Nephron progenitor cell (in vitro differentiated cells): ENCODE data around the gene TAP1.

Experiments
- DNase-seq: peaks from one replicate; pipeline ENCODE4 v3.0.0; 2021
- H3K27ac Mint-ChIP-seq: 2 replicates; pipeline ENCODE4 v1.8.0; 2021; ENCODE audit warnings: mild to moderate bottlenecking, moderate library complexity, mixed read lengths
- H3K27me3 Mint-ChIP-seq: 2 replicates; pipeline ENCODE4 v1.8.0; 2021; ENCODE audit warnings: mild to moderate bottlenecking, low read depth, mixed read lengths; ENCODE audit not compliant: poor library complexity
- H3K36me3 Mint-ChIP-seq: 2 replicates; pipeline ENCODE4 v1.8.0; 2021; ENCODE audit warnings: low read depth, mixed read lengths
- H3K4me1 Mint-ChIP-seq: 2 replicates; pipeline ENCODE4 v1.8.0; 2021; ENCODE audit warnings: mixed read lengths
- H3K4me3 Mint-ChIP-seq: 2 replicates; pipeline ENCODE4 v1.8.0; 2021; ENCODE audit warnings: mild to moderate bottlenecking, moderate library complexity, mixed read lengths
- H3K9me3 Mint-ChIP-seq: 2 replicates; pipeline ENCODE4 v1.8.0; 2021; ENCODE audit warnings: mild to moderate bottlenecking, moderate library complexity, mixed read lengths
- TF ChIP-seq, protein P1 (sequence below): fragments of 200-600 bp; sonication (generic); IDR thresholded peaks from 2 replicates; pipeline ENCODE4 v1.5.0; 2021; ENCODE audit warnings: antibody characterized with exemption

Gene TAP1, protein sequence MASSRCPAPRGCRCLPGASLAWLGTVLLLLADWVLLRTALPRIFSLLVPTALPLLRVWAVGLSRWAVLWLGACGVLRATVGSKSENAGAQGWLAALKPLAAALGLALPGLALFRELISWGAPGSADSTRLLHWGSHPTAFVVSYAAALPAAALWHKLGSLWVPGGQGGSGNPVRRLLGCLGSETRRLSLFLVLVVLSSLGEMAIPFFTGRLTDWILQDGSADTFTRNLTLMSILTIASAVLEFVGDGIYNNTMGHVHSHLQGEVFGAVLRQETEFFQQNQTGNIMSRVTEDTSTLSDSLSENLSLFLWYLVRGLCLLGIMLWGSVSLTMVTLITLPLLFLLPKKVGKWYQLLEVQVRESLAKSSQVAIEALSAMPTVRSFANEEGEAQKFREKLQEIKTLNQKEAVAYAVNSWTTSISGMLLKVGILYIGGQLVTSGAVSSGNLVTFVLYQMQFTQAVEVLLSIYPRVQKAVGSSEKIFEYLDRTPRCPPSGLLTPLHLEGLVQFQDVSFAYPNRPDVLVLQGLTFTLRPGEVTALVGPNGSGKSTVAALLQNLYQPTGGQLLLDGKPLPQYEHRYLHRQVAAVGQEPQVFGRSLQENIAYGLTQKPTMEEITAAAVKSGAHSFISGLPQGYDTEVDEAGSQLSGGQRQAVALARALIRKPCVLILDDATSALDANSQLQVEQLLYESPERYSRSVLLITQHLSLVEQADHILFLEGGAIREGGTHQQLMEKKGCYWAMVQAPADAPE

DNA sequence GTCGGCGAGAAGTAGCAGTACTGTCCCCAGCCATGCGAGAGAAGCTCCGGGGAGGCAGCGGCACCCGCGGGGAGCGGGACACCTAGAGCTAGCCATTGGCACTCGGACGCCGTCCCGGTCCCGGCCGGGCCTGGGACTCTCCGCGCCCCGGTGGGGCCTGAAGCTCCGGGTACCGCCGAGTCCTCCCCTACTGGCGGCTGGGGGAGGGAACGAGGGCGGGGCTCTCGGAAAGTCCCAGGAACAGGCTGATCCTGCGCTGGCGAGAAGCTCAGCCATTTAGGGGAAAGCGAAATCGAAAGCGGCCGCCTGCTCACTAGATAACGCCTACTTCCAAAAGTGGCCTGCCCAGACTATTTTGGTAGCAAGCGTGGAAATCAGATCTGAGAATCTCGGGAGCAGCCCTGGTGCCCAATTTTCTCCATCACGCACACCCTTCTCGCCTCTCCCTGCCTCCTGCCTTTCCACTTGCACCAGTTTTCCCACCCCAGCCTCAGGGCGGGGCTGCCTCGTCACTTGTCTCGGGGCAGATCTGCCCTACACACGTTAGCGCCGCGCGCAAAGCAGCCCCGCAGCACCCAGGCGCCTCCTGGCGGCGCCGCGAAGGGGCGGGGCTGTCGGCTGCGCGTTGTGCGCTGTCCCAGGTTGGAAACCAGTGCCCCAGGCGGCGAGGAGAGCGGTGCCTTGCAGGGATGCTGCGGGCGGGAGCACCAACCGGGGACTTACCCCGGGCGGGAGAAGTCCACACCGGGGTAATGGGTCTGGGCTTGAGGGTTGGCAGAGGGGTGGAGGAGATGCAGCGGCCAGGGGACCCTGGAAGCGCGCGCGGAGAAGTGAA is at the start of gene TAP1, which contains the start of gene PSMB9:
TSS of gene TAP1 (minus strand) at position 164 of the 835 bp plus-strand sequence. CDS start at position 96, 68 bp downstream.
TSS of gene PSMB9 (plus strand) at position 652 of the 835 bp plus-strand sequence. CDS start at position 690, 38 bp downstream.
- Mint-ChIP-seq H3K27ac (no peak within 1 kb of the TSS), H3K4me3 (peak within 1 kb of the TSS; percentile 87), H3K36me3 (no peaks in the 10 kb centered on the region), H3K27me3 (peaks cover 98% of the 10 kb centered on the region), H3K4me1 (peaks cover 19% of the 10 kb centered on the region), H3K9me3 (no peaks in the 10 kb centered on the region)
- TF ChIP-seq, protein P1, sequence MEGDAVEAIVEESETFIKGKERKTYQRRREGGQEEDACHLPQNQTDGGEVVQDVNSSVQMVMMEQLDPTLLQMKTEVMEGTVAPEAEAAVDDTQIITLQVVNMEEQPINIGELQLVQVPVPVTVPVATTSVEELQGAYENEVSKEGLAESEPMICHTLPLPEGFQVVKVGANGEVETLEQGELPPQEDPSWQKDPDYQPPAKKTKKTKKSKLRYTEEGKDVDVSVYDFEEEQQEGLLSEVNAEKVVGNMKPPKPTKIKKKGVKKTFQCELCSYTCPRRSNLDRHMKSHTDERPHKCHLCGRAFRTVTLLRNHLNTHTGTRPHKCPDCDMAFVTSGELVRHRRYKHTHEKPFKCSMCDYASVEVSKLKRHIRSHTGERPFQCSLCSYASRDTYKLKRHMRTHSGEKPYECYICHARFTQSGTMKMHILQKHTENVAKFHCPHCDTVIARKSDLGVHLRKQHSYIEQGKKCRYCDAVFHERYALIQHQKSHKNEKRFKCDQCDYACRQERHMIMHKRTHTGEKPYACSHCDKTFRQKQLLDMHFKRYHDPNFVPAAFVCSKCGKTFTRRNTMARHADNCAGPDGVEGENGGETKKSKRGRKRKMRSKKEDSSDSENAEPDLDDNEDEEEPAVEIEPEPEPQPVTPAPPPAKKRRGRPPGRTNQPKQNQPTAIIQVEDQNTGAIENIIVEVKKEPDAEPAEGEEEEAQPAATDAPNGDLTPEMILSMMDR: peak; percentile 45
- peak; percentile 85 for DNase-seq

DNA sequence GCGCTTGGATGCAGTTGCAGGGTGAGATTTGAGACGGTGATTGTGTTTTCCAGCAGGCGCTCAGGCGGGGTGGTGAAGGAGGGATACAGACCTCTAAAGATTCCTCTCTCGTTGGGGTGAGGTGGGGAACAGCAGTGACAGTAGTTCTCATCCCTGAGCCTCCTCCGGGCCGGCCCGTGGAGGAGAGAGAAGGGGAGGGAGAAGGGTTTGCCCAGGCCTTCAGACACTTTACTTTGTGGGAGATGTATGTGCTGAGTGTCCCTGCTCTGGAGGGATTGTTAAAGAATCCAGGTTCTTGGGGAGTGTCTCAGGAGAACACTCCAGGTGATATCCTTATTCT is 41.5 kb upstream of the TAP1 start:
- Mint-ChIP-seq H3K36me3 (peaks cover 19% of the 10 kb centered on the region), H3K4me3 (peak overlapping the region; percentile 96), H3K27me3 (peaks cover 13% of the 10 kb centered on the region)

DNA sequence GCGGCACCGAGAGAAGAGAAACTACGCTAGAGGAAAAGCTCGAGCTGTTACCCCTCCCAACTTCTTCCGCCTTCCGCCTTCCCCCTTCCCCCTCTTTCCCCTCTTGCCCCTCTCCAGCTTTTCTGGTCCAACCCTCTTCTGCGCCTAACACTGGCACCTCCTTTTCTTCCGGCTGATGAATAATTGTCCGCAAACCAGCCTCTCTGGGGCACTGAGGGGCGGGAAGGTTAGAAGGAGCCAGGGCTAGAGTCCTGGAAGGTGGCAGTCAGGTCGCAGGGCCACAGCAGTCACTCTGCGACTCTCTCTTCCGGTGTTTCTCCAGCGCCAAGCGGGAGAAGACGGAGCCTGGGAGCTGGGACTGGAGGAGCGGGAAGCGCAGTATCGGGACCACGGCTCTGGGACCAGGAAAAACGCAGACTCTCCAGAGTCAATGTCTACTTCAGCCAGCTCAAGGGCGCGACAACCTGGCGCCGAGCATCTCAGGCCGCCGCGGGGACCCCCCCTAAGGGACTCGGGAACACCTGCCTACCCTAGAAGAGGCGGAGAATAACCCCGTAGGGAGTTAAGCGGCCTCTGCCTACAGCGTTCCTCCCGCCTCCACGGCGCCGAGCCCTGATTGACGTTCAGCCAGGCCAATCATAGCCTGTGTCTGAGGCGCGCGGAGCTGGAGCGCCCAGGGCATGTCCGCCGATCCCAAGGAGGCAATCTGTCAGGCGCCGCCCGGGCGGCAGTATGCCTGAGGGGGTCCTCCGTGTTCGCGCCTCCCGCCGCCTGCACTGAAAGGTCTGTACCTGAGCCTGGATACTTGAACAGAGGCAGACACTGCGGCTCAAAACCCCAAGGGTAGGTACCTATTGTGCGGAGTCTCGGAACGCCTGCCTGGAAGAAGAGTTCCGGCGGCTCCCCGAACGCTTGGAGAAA is 40.8 kb upstream of the TAP1 start:
- H3K27me3 Mint-ChIP-seq: peaks cover 13% of the 10 kb centered on the region
- H3K9me3 Mint-ChIP-seq: no peaks in the 10 kb centered on the region
- TF ChIP-seq, protein P1: no peak
- H3K4me1 Mint-ChIP-seq: peaks cover 31% of the 10 kb centered on the region
- peaks cover 16% of the 10 kb centered on the region for H3K36me3 Mint-ChIP-seq
- peak overlapping the region; percentile 96 for H3K4me3 Mint-ChIP-seq
- DNase-seq: peak; percentile 98
- peak overlapping the region; percentile 99 for H3K27ac Mint-ChIP-seq

More for the DNA sequence above, 41.5 kb upstream of the TAP1 start:
- Mint-ChIP-seq H3K27ac (peak overlapping the region; percentile 72), H3K9me3 (no peaks in the 10 kb centered on the region), H3K4me1 (peaks cover 31% of the 10 kb centered on the region)
- TF ChIP-seq, protein P1: no peak
- DNase-seq: no peak

DNA sequence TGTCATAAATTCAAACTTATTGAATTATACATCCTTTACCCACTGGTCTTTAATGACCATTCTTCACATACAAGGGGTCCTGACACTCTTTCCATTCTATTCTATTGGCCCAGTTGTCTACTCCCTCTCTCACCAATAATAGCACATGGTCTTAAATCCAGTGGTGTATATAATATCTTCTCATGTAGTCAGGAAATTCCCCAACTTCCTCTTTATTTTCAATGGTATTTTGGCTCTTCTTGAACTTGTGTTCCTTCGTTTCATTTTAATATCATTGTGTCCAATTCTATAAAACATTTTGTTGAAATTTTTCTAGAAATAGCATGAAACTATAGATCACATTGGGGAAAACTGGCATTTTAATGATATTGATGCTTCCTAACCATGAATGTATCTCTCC is 37.3 kb upstream of the TAP1 start:
- no peak overlapping the region for H3K4me3 Mint-ChIP-seq
- no peak for DNase-seq
- TF ChIP-seq, protein P1: no peak
- no peaks in the 10 kb centered on the region for H3K9me3 Mint-ChIP-seq
- H3K27me3 Mint-ChIP-seq: peaks cover 36% of the 10 kb centered on the region
- H3K36me3 Mint-ChIP-seq: no peaks in the 10 kb centered on the region
- peaks cover 25% of the 10 kb centered on the region for H3K4me1 Mint-ChIP-seq
- H3K27ac Mint-ChIP-seq: no peak overlapping the region

DNA sequence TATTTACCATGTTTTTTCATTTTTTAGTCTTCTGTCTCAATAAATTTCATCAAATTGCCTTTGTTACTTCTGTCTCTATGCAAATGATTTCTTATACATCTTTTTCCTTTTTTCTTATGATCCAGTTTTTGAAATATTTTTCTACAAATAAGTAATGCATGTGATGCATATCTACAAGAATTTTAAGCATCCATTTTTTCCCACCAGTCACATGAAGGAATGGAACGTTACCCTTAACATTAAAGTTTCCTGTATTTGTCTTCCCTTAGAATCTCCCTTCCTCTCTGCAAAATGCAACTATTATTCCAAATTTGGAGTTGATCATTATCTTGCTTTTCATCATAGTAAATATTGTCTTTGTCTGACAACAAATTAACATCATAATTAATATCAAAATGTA is 36.0 kb upstream of the TAP1 start:
- H3K36me3 Mint-ChIP-seq: no peaks in the 10 kb centered on the region
- no peak overlapping the region for H3K27ac Mint-ChIP-seq
- peaks cover 13% of the 10 kb centered on the region for H3K4me1 Mint-ChIP-seq
- TF ChIP-seq, protein P1: no peak
- H3K9me3 Mint-ChIP-seq: no peaks in the 10 kb centered on the region
- no peak overlapping the region for H3K4me3 Mint-ChIP-seq
- no peak for DNase-seq
- H3K27me3 Mint-ChIP-seq: peaks cover 41% of the 10 kb centered on the region
